CD14-positive monocyte (primary cell): ENCODE results near the gene SVIL. TPM values are rescaled to one million over a fixed set of nuclear protein-coding genes. Genes with fewer than 3 reads are reported as not detected.
"Not testable (repeated sequence)": the region's sequence is repeated elsewhere in the genome, so short reads cannot be mapped to it uniquely, and the experiment has no call there.

Source experiments
- DNase-seq, 3 donors: peaks; one replicate each; pipeline ENCODE4 v3.0.0-alpha.2; 2011 to 2022
- H2AFZ ChIP-seq: 2 replicates; pipeline ENCODE4 v1.6.0; 2012; ENCODE audit warnings: mild to moderate bottlenecking, low read depth, low read length, inconsistent platforms; ENCODE audit not compliant: insufficient read depth, poor library complexity, severe bottlenecking
- H3K27ac ChIP-seq, 2 donors: 1 replicate in 1 of 2; 2 replicates in 1 of 2; pipeline ENCODE4 v1.5.1; 2012 to 2013; ENCODE audit warnings: low read length in 2 of 2, control low read depth in 1 of 2, inconsistent platforms in 1 of 2, low read depth in 1 of 2, mild to moderate bottlenecking in 1 of 2
- H3K27me3 ChIP-seq, 2 donors: one replicate each; pipeline versions ENCODE4 v1.6.0 to v1.6.1; 2011 to 2013; ENCODE audit warnings: low read length in 2 of 2; ENCODE audit not compliant: control insufficient read depth in 2 of 2, insufficient read depth in 2 of 2
- H3K36me3 ChIP-seq, 2 donors: replicated peaks in 1 of 2; 1 replicate in 1 of 2; 2 replicates in 1 of 2; pipeline versions ENCODE4 v1.5.1 to v1.6.1; 2012 to 2013; ENCODE audit warnings: low read length in 2 of 2, control low read depth in 1 of 2, inconsistent platforms in 1 of 2, mild to moderate bottlenecking in 1 of 2; ENCODE audit not compliant: insufficient read depth in 2 of 2, control insufficient read depth in 1 of 2
- H3K4me1 ChIP-seq, 2 donors: 1 replicate in 1 of 2; 2 replicates in 1 of 2; pipeline versions ENCODE4 v1.5.1 to v1.6.1; 2012 to 2013; ENCODE audit warnings: low read length in 2 of 2, control low read depth in 1 of 2, inconsistent platforms in 1 of 2, mild to moderate bottlenecking in 1 of 2, moderate library complexity in 1 of 2; ENCODE audit not compliant: insufficient read depth in 2 of 2, control insufficient read depth in 1 of 2
- H3K4me2 ChIP-seq: replicated peaks from 2 replicates; pipeline ENCODE3; 2012; ENCODE audit warnings: low read length, moderate library complexity, mild to moderate bottlenecking; ENCODE audit not compliant: poor library complexity, severe bottlenecking; ENCODE audit errors: extremely low read depth
- H3K4me3 ChIP-seq, 3 experiments: fragments of 200-600 bp in 1 of 3; sonication (generic) in 1 of 3; replicated peaks in 1 of 3; 1 replicate in 2 of 3; 2 replicates in 1 of 3; pipeline ENCODE4 v1.5.1; 2011 to 2013; ENCODE audit warnings: low read length in 3 of 3, mild to moderate bottlenecking in 3 of 3, control low read depth in 2 of 3, low read depth in 2 of 3, inconsistent platforms in 1 of 3, moderate library complexity in 1 of 3
- H3K79me2 ChIP-seq: 2 replicates; pipeline ENCODE4 v1.6.0; 2012; ENCODE audit warnings: mild to moderate bottlenecking, control low read depth, inconsistent platforms, low read length, moderate library complexity; ENCODE audit not compliant: insufficient read depth
- H3K9ac ChIP-seq: 2 replicates; pipeline ENCODE4 v1.6.0; 2017; ENCODE audit warnings: low read length, mild to moderate bottlenecking; ENCODE audit not compliant: insufficient read depth, poor library complexity, severe bottlenecking
- H3K9me3 ChIP-seq, 2 donors: replicated peaks in 1 of 2; 1 replicate in 1 of 2; 2 replicates in 1 of 2; pipeline versions ENCODE4 v1.5.1 to v1.6.1; 2012 to 2013; ENCODE audit warnings: low read length in 2 of 2, control low read depth in 1 of 2; ENCODE audit not compliant: control insufficient read depth in 1 of 2, insufficient read depth in 1 of 2
- H4K20me1 ChIP-seq: 2 replicates; pipeline ENCODE4 v1.6.0; 2012; ENCODE audit warnings: mild to moderate bottlenecking, low read length, control low read depth, moderate library complexity; ENCODE audit not compliant: insufficient read depth
- H3K27ac Mint-ChIP-seq, 7 donors: one replicate each; pipeline ENCODE4 v1.8.0; 2020; ENCODE audit warnings: mild to moderate bottlenecking in 7 of 7, mixed read lengths in 7 of 7, moderate library complexity in 6 of 7, inconsistent platforms in 2 of 7
- H3K27me3 Mint-ChIP-seq, 3 donors: one replicate each; pipeline ENCODE4 v1.8.0; 2021 to 2022; ENCODE audit warnings: low read depth in 3 of 3, mild to moderate bottlenecking in 3 of 3, mixed read lengths in 3 of 3, moderate library complexity in 3 of 3, inconsistent platforms in 1 of 3
- H3K36me3 Mint-ChIP-seq, 2 donors: one replicate each; pipeline ENCODE4 v1.8.0; 2020; ENCODE audit warnings: mixed read lengths in 2 of 2, inconsistent platforms in 1 of 2, mild to moderate bottlenecking in 1 of 2
- H3K4me1 Mint-ChIP-seq: one replicate; pipeline ENCODE4 v1.8.0; 2020; ENCODE audit warnings: mild to moderate bottlenecking, mixed read lengths
- H3K4me3 Mint-ChIP-seq, 2 donors: one replicate each; pipeline ENCODE4 v1.8.0; 2020; ENCODE audit warnings: mild to moderate bottlenecking in 2 of 2, mixed read lengths in 2 of 2, moderate library complexity in 1 of 2
- H3K9me3 Mint-ChIP-seq, 7 donors: one replicate each; pipeline ENCODE4 v1.8.0; 2020 to 2022; ENCODE audit warnings: mixed read lengths in 7 of 7, mild to moderate bottlenecking in 6 of 7, moderate library complexity in 6 of 7, inconsistent platforms in 2 of 7
- CTCF ChIP-seq: fragments of 200-600 bp; IDR thresholded peaks from one replicate; pipeline ENCODE4 v1.8.0; 2022; ENCODE audit warnings: antibody characterized with exemption, mild to moderate bottlenecking
- WGBS: methylation state at CpG from one replicate; pipeline ENCODE4 v1.1.5; 2013; ENCODE audit warnings: missing lambda C conversion rate; ENCODE audit not compliant: insufficient coverage; 5-methylcytosine and 5-hydroxymethylcytosine counted together
- intact Hi-C, 2 donors: fragments of 100-400 bp; cut with micrococcal nuclease; formaldehyde crosslinking; loops; one replicate each; pipeline versions ENCODE4 v1.15.0 to v1.15.1; 2023
- polyA plus RNA-seq, 3 donors: library from polyadenylated mRNA; depleted of rRNA in 1 of 3; unstranded in 2 of 3; stranded (reverse) in 1 of 3; fragments of 300-500 nt in 2 of 3; fragments of >200 nt in 1 of 3; fragmentation: Illumina TruSeq in 2 of 3; gene quantifications; 1 replicate in 2 of 3; 2 replicates in 1 of 3; pipeline ENCODE4 v1.2.3, GENCODE V29; 2012 to 2021

The SVIL gene
- polyA plus RNA-seq, 3 donors = 2.1 to 14.3 (median 5.8) TPM

DNA sequence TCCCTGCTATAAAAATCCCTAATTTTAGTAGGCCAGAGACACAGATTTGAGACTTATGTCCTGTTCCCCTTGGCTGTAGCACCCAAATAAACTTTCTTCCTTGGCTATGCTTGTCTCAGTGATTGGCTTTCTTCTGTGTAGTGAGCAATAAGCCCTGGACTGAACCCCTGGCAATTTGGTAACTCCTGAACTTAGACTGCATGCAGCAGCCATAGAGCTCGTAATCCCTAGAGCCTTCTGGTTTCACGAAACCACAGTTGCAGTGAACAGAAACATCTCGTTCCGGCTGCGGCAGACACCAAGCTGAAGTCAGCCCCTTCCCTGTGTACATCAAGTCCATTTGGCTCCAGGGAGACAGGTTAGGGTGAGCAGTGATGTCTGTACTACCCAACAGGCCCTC is 173.7 kb downstream of the SVIL start:
- no peak overlapping the region for H3K27ac ChIP-seq
- intact Hi-C loops = no loop called here
- H2AFZ ChIP-seq = no peak overlapping the region
- DNase-seq = no peak
- no peak overlapping the region for H3K9ac ChIP-seq
- H3K36me3 ChIP-seq = peaks cover 79 to 96% of the 10 kb centered on the region in 2 donors
- H3K9me3 ChIP-seq = peaks cover 14 to 19% of the 10 kb centered on the region in 2 donors
- Mint-ChIP-seq H3K9me3 (peaks cover 9 to 19% (median 15%) of the 10 kb centered on the region in 7 donors), H3K36me3 (peaks cover 79 to 91% of the 10 kb centered on the region in 2 donors), H3K27ac (peak overlapping the region in 1 of 7 donors; percentile 55), H3K4me1 (no peaks in the 10 kb centered on the region), H3K4me3 (no peak overlapping the region), H3K27me3 (peaks cover 0 to 2% (median 0%) of the 10 kb centered on the region in 3 donors)
- no peaks in the 10 kb centered on the region for H3K27me3 ChIP-seq
- no peaks in the 10 kb centered on the region for H4K20me1 ChIP-seq
- H3K4me2 ChIP-seq = no peak overlapping the region
- no peaks in the 10 kb centered on the region for H3K4me1 ChIP-seq
- 64% methylated on average over 2 of the region's 5 CpGs for WGBS
- no peak overlapping the region for H3K4me3 ChIP-seq
- no peak for TF ChIP-seq CTCF
- H3K79me2 ChIP-seq = no peaks in the 10 kb centered on the region

- H3K27me3 ChIP-seq, DNase-seq, intact Hi-C loops, H3K4me3 ChIP-seq, H3K4me3 Mint-ChIP-seq, H3K9ac ChIP-seq, H3K4me1 ChIP-seq, H3K27ac Mint-ChIP-seq, H2AFZ ChIP-seq, H3K4me1 Mint-ChIP-seq, H3K79me2 ChIP-seq, H4K20me1 ChIP-seq, H3K27me3 Mint-ChIP-seq, H3K4me2 ChIP-seq, H3K27ac ChIP-seq: not testable (repeated sequence)
- H3K36me3 ChIP-seq = peaks cover 56 to 74% of the 10 kb centered on the region in 2 donors
- Mint-ChIP-seq H3K9me3 (peaks cover 9 to 19% (median 15%) of the 10 kb centered on the region in 7 donors), H3K36me3 (peaks cover 62 to 76% of the 10 kb centered on the region in 2 donors)
- 90% methylated on average over 16 of the region's 24 CpGs for WGBS
- H3K9me3 ChIP-seq = peaks cover 14 to 19% of the 10 kb centered on the region in 2 donors
Observed at GRCh38 chr10:29458190-29458589, 176.6 kb downstream of the SVIL start.
